HUDEP-2 (cell line): ENCODE measurements around the gene BCAS3.
"Not testable (repeated sequence)": the region's sequence is repeated elsewhere in the genome, so short reads cannot be mapped to it uniquely, and the experiment has no call there.

Experiments
- DNase-seq, 76 experiments: peaks; one replicate each; lab custom pipeline; 2025; ENCODE audit not compliant: unreplicated experiment in 76 of 76; lab: John Stamatoyannopoulos, UW

BCAS3 gene

DNA sequence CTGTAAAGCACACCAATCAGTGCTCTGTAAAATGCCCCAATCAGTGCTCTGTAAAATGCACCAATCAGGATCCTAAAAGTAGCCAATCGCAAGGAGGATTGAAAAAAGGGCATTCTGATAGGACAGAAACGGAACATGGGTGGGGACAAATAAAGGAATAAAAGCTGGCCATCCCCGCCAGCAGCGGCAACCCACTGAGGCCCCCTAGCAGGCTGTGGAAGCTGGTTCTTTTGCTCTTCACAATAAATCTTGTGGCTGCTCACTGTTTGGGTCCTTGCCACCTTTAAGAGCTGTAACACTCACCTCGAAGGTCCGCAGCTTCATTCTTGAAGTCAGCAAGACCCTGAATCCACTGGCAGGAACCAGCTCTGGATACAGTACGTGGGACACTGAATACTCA lies 559.6 kb downstream of the BCAS3 start:
- no peak for DNase-seq

DNA sequence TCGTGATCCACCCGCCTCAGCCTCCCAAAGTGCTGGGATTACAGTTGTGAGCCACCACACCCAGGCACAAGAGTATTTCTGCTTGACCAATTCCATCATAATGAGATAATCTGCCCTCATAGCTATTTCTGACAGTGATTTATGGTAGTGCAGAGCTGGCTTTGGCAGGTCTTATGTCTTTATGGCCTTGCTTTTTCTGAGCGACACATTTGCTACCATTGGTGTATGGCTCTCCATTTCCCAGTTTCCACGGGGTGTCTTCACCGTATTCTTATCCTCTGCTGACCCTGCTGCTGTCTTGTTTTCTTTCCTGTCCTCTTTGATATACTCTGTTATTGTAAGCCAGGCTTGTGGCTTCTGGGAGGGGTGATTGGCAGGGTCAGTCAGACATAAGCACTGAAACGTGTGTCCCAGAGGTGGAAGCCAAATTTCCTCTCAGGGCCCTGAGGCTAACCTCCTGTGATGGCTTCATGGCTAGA lies 560.8 kb downstream of the BCAS3 start:
- no peak for DNase-seq

DNA sequence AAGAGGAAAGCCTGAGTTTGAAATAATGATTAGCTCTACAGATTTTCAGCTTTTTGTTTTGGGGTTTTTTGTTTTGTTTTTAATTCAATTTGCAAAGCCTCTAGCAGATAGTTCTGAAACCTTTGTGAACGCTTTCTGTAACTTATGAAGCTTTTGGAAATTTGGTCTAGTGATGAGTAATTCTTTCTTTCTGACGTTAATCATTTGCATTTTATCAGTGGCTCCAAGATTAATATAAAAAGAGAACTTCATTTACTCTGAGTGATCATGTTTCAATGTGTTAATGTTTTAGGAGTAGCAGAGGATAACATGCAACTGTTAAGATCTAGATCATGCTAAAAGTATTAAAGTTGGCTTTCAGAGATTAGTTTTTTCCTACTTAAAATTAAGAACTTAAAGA lies 561.7 kb downstream of the BCAS3 start:
- DNase-seq = no peak

DNA sequence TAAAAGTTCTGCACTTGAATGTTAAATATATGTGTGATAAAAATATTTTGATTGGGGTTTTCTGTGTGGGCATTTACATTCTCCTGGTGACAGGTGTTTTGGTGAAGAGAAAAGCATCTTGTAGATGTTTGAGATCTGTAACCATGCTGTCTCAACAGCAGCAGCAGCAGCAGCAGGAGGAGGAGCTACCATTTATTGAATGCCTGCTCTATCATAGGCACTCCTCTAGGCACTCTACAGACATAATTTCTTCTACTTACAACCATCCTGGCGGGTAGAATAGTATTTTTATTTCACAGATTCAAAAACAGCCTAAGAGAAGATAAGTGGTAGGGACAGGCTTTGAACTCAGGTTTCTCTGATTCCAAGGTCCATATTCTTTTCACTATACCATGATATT lies 562.3 kb downstream of the BCAS3 start:
- no peak for DNase-seq

DNA sequence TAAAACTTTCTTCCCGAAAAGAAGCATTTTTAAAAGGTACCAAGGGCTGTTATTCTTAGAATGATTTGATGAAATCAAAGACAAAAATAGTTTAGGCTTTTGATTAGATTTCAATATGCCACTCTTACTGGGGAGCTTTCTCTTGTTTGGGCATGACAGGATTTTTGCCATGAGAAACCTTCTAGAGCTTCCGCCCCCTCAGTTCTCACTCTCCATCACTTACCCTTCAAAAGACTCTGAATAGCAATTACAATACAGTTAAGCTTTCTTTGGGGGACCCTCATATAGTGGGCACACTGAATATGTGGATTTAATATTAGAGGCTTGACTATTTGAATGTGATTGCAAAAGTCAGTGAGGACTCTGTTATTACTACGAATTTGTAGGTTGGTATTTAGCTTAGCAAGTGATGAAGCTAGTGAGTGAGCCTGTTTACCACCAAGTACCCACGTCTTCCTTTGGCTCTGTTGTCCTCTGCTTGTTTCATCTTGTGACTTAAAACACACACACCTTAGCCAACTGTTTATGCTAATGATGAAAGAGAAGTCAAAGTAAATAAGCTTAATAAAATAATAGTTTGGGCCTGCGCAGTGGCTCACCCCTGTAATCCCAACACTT lies 563.3 kb downstream of the BCAS3 start:
- DNase-seq = no peak

DNA sequence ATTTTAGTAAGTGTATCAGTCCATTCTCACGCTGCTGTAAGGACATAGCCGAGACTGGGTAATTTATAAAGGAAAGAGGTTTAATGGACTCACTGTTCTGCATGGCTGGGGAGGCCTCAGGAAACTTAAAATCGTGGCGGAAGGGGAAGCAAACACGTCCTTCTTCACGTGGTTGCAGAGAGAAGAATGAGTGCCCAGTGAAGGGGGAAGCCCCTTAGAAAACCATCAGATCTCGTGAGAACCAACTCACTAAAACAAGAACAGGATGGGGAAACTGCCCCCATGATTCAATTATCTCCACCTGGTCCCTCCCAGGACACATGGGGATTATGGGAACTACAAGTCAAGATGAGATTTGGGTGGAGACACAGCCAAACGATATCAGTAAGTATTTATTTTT lies 567.3 kb downstream of the BCAS3 start:
- not testable (repeated sequence) for DNase-seq

DNA sequence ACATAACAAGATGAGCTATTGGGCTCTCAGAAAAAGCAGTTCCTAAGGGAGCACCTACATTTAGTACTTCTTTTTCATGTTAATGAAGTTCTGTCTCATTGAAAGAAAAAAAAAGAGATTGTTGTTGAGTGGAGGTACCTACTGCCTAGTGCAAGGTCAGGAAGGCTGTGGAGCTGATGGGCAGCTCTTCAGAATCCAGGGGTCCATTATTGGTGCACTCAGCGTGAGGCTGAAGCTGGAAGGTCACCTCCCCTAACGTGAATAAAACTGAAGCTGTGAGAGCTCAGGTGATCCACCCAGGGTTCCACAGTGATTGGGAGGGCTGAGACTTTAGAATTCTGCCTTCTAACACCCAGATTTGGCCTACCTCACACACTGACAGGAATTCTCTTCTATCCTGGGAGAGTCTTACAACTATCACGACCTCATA lies 568.1 kb downstream of the BCAS3 start:
- no peak for DNase-seq

DNA sequence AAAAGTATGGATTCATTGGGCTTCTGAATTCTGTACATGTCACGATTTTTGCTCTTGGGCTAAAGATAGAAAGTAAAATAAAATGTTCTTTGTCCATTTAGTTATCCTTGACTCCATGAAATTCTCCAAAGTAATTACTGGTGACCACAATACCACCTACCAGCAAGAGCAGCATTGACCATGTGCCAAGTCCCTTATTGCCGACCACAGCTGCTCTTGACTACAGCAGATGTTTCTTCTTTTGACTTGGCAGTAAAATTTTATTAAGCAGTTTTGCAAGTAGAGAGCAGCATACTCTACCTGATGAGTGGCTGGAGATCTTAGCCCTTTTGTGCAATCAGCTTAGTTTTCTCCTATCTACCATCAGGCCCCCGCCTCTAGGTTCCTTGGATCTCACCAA lies 569.8 kb downstream of the BCAS3 start:
- no peak for DNase-seq

DNA sequence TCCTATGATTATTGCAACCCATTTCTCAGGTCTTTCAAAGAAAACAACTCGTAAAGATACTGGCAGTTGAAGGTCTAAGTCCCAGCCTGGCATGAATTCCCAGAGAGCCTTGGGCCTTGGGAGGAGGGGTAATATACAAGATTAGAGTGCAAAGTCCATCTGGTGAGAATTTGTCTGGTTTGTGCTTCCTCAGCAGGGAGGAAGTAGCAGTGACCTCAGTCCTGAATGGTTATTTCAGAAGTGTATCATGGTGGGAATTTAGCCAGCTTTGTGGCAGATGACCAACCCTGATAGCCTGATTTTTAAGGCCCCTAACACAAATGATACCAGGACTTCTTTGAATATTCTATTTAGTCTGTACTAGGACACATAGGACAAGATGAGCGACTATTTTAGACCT lies 570.7 kb downstream of the BCAS3 start:
- no peak for DNase-seq

DNA sequence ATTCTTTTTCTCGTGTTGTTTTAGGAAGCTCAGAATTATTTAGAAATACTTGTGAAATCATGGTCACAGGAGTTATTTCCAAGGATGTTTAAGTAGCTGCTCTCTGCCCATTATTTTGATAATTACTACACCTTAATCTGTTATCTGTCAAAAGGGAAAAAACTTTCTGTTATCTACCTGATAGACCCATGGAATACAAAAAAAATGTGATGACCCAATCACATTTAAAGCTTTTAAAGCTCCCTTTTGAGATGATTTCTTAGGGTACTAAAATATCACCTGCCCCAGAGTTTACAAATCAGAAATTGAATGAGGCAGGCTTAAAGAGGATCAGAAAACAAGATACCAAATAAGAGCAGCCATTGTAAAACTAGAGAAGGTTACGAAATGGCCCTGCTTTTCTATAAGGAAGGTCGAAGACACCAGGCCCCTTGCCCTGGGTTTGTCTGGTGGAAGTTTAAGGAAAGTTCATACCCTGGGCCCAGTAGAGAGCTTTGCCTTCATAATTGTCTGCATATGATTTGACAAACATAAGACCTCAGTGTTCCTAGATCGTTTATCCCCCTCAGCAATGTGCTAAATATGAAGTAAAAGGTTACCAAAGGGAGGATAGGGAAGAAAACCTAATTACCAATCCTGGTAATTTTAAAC lies 572.1 kb downstream of the BCAS3 start:
- no peak for DNase-seq

DNA sequence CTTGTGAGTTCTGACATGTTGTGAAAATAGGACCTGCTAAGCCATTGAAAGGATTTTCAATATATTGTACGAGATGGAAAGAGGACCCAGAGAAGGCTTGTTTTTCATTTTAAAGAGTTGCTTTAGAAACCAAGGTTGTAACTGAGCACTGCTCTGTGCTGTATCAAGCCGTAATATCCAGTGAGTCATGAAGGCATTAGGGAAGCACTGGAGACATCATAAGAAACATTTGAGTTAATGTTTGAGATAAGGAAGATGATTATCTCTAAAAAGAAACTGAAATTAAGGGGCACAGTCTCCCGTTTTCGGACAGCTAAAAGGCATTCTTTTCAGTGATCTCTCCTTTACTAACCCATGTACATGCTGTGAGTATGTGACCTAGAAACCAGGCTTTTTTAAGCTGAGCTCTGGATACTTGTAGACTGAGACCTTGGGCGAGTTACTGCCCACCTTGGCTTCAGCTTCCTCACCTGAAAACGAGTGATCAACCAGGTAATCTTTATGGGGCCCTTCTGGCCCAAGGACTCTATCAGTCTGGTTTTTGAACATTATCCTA lies 572.8 kb downstream of the BCAS3 start:
- no peak for DNase-seq

DNA sequence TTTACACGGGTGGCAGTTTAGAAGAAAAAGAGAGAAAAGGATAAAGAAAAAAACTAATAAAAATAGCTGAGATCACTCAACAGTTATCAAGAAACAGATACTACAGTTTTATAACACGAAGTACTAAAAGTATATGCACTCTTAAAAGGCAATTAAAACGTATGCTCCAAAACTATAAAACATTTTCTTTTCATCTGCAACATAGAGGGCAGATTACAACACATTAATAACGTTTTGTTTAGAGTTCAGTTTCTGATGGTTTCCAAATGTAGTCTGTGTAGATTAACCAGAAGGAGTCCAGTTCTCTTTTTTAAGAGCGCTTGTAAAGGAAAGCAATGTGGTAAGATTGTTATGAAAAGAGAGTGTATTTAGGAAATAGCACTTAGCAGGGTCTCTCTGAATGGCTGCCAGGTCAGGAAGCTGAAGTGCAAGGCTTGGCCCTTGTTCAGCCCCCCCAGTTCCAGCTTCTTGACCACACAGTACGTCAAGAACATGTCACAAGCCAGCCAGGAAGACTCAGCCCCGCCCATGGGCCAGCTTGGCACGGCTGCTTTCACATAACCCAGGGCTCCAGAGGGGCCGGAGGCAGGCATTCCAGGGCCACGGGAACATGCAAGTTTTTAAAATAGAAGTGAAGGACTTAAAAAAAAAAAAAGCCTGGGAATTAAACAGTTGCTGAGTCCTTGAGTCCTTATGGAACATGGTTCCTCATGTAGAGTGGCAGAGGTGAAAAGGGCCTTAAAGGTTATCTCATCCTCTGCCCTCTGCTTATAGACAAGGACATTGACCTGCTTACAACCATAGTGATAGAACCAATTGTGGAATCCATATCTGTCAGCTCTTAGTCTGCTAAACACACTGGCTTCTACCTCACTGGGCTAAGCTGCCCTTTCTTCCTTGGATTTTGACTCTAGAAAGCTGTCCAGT lies 574.6 kb downstream of the BCAS3 start:
- DNase-seq = no peak

DNA sequence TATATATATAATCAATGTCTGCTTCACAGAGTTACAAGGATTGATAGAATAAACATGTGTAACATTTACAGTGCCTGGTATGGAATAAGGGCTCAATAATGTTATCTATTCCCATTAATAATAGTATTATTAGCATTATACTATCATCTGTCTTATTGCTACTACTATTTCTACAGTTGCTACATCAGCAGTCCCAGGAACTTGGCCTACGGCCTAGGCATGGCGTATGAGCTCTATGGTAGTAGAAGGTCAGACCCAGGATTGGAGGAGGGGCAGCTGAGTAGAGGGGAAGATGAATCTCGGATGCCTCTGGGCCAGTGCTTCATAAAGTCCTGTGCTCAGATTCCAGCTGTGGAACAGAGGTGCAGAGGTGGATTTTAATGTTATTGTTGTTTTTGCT lies 575.7 kb downstream of the BCAS3 start:
- DNase-seq = no peak

DNA sequence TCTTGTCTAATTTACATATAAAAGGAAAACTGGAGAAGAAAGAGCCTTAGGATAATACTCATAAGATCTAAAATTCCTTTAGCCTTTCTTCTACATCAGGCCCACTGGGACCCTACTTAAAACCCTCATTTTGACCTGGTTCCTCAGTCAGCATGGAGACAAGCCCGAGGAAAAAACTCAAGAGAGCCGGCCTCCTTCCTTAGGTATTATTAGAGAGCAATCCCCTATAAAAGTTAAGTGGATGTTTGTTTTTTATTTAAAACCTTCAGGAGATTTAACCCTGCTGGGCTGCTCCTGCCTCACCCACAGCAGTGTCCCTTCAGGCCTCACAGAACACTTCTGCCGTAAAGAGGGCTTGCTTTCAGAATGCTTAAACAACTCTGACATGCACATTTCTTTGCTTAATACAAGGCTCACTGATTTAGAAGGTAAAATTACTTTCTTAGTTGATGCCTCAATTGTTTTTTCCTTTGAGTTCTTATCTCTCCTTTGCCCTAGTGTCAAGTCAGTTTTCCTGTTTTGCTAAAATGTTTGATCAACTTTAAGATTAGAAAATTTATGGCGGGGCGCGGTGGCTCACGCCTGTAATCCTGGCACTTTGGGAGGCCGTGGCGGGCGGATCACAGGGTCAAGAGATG lies 576.4 kb downstream of the BCAS3 start:
- no peak for DNase-seq

DNA sequence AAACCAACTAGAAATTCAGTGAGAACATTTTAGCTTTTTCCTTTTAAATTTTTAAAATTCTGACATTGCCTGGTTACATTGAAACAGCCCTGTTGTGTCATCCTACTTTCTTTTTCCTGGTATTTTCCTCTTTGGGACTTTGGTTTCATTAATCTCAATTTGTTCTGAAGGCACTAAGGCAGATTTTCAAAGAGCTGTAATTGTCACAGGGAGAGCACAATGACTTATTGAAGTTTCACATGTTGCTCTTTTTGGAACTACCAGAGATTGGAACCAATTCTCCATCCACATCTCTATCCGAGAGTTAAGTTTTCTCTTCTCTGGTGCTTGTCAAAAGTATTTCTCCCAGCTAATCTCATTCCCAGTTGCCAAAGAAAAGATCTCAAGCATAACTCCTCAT lies 577.3 kb downstream of the BCAS3 start:
- no peak for DNase-seq

DNA sequence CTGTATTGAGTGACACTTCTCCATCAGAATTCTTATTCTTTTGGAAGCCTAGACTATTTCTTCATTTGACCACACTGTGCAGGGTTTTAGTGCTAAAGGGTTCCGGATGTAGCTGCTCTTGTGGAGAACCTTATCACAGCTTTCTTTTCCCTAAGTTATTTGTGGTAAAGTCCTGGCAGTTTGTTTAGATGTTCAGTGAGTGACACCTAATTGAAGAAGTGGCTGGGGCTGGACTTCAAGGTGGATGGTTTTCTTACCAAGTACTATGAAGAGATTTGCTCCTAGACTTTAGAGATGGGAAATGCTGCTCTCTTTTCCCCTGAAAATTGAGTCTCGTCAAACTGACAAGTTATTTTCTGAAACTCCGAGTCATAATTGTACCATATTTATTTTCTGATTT lies 578.0 kb downstream of the BCAS3 start:
- DNase-seq = no peak

DNA sequence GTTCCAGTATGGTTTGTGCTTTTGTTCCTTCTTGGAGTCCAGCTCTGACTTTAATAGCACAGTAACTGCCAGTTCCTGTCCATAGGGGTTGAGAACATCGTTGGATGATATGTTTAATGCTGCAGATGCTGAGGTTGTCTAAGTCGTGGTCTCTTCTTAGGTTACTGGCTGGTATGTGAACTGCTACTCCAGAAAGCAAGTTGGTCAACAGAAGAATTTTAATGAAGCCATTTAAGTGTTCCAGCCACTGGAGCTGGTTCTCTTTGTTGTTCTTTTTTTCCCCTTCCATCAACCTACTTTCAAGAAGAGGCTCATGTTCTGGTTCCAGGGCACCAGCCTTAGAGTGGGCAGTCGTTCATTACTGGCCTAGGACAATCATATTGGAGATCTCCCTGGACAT lies 581.7 kb downstream of the BCAS3 start:
- no peak for DNase-seq

DNA sequence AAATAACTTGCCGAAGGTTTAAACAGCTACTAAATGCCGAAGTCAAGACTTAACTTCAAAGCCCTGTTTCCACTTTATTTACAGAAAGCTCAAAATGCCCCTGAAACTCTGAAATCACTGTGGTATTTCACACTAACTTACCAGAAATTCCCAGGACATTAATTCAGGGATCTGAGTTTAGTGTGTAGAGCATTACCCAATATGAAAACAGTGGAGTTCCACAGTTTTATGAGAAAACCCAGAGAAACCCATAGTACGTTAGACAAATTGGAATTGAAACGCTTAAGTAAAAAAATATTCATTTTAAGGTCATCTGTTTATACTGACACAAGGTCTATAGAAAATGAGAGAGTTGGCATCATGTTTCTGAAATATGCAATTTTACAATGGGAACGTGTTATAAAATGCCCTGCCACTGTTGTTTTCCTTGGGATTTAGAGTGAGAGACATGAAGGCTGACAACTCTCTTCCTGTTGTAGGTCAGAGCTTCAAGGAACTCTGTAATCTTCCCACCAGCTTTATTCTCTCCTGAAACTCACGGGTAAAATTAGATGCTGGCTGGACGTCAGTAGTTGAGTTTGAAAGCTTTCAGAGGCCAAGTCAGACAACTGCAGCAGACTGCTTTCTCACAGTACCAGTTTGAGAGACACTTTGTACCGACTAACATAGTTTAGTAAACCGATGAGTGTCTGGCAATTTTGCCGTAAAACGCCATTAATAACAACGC lies 582.6 kb downstream of the BCAS3 start:
- DNase-seq = no peak

DNA sequence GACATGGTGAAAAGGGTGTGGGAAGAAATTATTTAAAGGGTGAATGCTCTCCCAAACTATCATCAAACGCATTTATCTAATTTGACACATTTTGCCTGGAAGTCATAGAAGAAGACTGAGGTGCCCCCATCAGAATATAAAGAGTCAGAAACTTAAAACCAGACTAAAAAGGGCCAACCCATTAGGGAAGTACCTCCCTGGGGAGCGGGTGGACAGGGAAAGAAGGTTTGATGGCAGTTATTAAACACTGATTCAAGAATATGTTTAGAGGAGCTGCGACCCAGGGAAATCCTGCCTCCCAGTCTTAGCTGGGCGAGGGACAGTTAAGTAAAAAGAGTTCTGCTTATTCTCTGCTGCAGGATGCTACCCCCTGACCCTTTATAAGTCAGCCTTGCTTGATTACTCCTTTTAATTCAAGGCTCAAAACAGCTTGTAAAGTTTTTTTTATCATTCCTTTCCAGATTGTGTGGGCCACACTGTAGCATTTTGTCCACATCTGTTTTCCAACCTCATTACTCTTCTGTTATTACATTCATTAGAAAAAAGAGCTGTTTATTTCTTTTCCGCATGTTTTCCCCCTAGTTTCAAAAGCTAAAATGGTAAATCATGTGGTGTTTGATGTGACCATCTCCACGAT lies 583.5 kb downstream of the BCAS3 start:
- no peak for DNase-seq

DNA sequence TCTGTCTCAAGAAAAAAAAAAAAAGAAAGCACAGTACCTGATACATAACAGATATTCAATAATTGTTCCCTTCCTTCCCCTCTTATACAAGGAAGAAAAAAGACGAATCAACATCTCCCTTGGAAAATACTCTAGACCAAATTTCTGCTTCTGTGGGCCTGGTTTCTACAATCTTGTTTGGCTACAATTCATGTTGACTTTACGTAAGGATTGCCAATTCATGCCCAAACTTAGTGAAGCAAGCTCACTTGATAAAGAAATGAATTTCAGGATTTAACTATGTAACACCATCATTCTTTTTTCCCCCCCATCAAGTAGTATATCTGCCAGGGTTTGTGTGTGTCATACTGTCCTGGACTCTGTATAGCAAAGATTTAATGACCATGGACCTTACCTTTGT lies 587.7 kb downstream of the BCAS3 start:
- no peak for DNase-seq
